Ishikawa (cell line): ENCODE data around the gene GRK3.

Experiments used
- CEBPB ChIP-seq: IDR thresholded peaks from 2 replicates; pipeline ENCODE4 v1.6.1; 2012
- CREB1 ChIP-seq: IDR thresholded peaks from 2 replicates; pipeline ENCODE4 v1.6.1; 2012; ENCODE audit warnings: low read depth
- EGR1 ChIP-seq: IDR thresholded peaks from 2 replicates; pipeline ENCODE4 v1.6.1; 2012
- EP300 ChIP-seq: IDR thresholded peaks from 2 replicates; pipeline ENCODE4 v1.6.1; 2012; ENCODE audit warnings: borderline replicate concordance
- FOXM1 ChIP-seq: IDR thresholded peaks from 2 replicates; pipeline ENCODE4 v1.6.1; 2012; ENCODE audit warnings: low read depth, borderline replicate concordance
- NFIC ChIP-seq: IDR thresholded peaks from 2 replicates; pipeline ENCODE4 v1.6.1; 2012
- RAD21 ChIP-seq: IDR thresholded peaks from 2 replicates; pipeline ENCODE4 v1.6.1; 2012; ENCODE audit warnings: low read depth
- TAF1 ChIP-seq: IDR thresholded peaks from 2 replicates; pipeline ENCODE4 v1.6.1; 2012; ENCODE audit warnings: low read depth, mild to moderate bottlenecking
- TCF12 ChIP-seq: IDR thresholded peaks from 2 replicates; pipeline ENCODE4 v1.6.1; 2012; ENCODE audit warnings: low read depth
- TEAD4 ChIP-seq: IDR thresholded peaks from 2 replicates; pipeline ENCODE4 v1.6.1; 2012
- YY1 ChIP-seq: IDR thresholded peaks from 2 replicates; pipeline ENCODE4 v1.6.1; 2012; ENCODE audit warnings: low read depth
- ZBTB7A ChIP-seq: IDR thresholded peaks from 2 replicates; pipeline ENCODE4 v1.6.1; 2012; ENCODE audit warnings: low read depth
- TF ChIP-seq, protein P1 (sequence below): IDR thresholded peaks from 2 replicates; pipeline ENCODE4 v1.6.1; 2012; ENCODE audit warnings: low read depth, mild to moderate bottlenecking
- TF ChIP-seq, protein P2 (sequence below): IDR thresholded peaks from 2 replicates; pipeline ENCODE4 v1.6.1; 2012
- TF ChIP-seq, protein P3 (sequence below): IDR thresholded peaks from 2 replicates; pipeline ENCODE4 v1.6.1; 2012

The GRK3 gene

DNA sequence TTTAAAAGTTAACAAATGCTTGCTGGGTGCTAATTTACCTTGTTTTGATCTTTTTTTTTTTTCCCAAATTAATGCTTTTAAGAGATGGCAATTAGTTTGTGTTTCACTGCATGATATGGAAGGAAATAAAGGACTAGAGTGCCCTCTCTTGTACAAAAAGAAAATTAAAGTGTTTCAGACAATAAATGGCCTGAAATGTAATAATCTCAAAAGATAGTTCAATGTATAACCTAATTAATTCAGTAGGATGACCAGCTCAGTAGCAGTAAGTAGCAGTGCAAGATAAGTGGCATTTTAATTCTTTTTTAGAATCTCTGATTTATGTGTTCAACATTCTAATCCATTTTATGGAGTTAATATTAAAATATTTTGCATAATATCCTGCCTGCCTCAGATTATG, 137.6 kb downstream of the GRK3 start:
- TF ChIP-seq, protein P1, sequence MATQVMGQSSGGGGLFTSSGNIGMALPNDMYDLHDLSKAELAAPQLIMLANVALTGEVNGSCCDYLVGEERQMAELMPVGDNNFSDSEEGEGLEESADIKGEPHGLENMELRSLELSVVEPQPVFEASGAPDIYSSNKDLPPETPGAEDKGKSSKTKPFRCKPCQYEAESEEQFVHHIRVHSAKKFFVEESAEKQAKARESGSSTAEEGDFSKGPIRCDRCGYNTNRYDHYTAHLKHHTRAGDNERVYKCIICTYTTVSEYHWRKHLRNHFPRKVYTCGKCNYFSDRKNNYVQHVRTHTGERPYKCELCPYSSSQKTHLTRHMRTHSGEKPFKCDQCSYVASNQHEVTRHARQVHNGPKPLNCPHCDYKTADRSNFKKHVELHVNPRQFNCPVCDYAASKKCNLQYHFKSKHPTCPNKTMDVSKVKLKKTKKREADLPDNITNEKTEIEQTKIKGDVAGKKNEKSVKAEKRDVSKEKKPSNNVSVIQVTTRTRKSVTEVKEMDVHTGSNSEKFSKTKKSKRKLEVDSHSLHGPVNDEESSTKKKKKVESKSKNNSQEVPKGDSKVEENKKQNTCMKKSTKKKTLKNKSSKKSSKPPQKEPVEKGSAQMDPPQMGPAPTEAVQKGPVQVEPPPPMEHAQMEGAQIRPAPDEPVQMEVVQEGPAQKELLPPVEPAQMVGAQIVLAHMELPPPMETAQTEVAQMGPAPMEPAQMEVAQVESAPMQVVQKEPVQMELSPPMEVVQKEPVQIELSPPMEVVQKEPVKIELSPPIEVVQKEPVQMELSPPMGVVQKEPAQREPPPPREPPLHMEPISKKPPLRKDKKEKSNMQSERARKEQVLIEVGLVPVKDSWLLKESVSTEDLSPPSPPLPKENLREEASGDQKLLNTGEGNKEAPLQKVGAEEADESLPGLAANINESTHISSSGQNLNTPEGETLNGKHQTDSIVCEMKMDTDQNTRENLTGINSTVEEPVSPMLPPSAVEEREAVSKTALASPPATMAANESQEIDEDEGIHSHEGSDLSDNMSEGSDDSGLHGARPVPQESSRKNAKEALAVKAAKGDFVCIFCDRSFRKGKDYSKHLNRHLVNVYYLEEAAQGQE: no peak
- TF ChIP-seq RAD21 (peak; percentile 49), NFIC (no peak), TCF12 (no peak), CEBPB (no peak), EP300 (no peak), ZBTB7A (no peak)
- TF ChIP-seq, protein P2, sequence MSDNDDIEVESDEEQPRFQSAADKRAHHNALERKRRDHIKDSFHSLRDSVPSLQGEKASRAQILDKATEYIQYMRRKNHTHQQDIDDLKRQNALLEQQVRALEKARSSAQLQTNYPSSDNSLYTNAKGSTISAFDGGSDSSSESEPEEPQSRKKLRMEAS: no peak

DNA sequence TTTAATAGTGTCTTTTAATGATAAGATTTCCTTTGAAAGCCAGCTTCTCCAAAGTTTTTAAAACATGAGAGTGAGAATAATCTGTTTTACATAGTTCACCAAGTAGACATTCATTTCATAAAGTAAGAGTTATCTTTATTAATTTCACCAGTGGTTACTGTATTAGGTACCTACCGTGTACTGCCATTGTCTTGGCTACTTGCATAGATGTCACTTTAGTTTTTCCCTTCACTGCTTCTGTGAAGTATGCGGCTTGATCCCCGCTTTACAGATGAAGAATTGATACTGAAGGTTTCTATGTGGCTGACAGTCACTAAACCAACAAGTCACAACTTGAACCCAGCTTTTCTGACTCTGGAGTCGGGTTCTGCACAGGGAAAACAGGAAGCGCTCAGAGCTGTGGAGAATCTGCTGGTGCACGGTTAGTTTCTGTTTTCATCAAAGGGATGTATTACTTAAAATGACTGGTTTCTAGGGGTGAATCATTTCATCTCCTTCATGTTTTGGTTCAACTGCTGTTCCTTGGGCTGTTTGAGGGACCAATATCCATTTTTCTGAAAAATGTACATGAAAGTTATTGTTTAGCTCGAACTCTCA, 138.2 kb downstream of the GRK3 start:
- TF ChIP-seq TCF12: no peak

DNA sequence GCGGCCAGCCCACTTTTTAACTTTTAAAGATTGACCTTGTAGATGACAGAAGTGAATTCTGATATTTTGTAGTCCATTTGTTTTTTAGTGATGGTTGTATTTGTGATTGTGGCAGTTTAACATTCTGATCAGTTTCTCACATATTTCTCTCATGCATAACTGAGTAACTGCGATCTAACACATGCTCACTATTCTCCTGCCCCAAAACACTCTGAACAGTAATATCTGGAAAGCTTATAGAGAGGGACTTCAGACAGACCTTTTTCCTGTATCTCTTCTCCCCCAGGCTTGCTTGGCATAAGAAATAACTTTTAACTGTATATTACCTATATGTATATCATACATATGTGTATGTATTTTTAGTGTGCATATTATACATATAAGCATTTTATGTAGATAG, 140.2 kb downstream of the GRK3 start:
- no peak for TF ChIP-seq EGR1
- TF ChIP-seq TAF1: no peak
- no peak for TF ChIP-seq TCF12
- no peak for TF ChIP-seq CEBPB
- no peak for TF ChIP-seq RAD21
- no peak for TF ChIP-seq YY1
- no peak for TF ChIP-seq TEAD4
- TF ChIP-seq, protein P2: no peak

DNA sequence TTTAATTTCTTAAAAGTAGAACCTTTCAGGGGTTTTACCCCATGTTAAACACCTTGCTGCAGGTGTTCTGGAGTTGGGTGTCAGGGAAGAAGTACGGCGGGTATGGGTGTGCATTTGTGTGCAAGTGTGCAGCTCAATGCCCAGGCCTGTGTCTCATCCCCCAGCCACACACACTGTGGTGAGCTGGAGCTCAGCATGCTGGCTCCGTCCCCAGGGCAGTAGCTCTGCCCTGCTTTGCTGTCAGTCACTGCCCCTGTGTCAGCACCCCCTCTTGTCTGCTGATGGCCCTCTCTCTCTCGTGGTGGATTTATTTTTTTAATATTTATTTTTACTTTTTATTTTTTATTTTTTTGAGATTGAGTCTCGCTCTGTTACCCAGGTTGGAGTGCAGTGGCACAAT, 141.7 kb downstream of the GRK3 start:
- TF ChIP-seq EGR1: no peak
- TF ChIP-seq CREB1: no peak
- TF ChIP-seq NFIC: no peak
- no peak for TF ChIP-seq TCF12
- TF ChIP-seq, protein P2: no peak
- TF ChIP-seq, protein P1: no peak
- TF ChIP-seq FOXM1: no peak
- no peak for TF ChIP-seq TAF1
- TF ChIP-seq YY1: no peak
- no peak for TF ChIP-seq RAD21
- no peak for TF ChIP-seq ZBTB7A
- TF ChIP-seq TEAD4: no peak
- TF ChIP-seq, protein P3, sequence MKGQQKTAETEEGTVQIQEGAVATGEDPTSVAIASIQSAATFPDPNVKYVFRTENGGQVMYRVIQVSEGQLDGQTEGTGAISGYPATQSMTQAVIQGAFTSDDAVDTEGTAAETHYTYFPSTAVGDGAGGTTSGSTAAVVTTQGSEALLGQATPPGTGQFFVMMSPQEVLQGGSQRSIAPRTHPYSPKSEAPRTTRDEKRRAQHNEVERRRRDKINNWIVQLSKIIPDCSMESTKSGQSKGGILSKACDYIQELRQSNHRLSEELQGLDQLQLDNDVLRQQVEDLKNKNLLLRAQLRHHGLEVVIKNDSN: no peak
- TF ChIP-seq CEBPB: no peak
- TF ChIP-seq EP300: no peak

DNA sequence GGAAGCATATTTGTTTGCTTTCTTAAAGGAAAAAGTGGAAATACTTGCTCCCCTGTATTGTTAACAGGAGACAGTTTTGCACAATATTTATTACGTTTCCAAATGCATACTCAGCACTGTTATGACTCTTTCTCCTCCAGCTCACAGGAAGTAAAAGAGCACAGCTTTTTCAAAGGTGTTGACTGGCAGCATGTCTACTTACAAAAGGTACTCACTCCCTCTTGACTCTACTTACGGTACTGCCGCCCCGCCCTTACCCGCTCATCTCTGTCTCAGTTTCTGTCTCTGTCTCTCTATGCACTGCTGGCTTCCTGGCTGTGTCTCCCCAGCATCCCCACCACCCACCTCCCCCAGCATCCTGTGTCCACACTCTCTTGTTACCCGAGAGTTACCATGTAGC, 145.3 kb downstream of the GRK3 start:
- TF ChIP-seq NFIC (no peak), TEAD4 (no peak), CREB1 (no peak), ZBTB7A (no peak), CEBPB (no peak), EP300 (no peak), YY1 (no peak), EGR1 (no peak), FOXM1 (no peak), TAF1 (no peak), RAD21 (no peak)
- TF ChIP-seq, protein P1: no peak
- TF ChIP-seq, protein P3: no peak
- TF ChIP-seq, protein P2: no peak
